GM11168 (cell line): Measurements from ENCODE around the gene TAF3.

Experiments
- in situ Hi-C: fragments of 300-500 bp; cut with MboI; formaldehyde crosslinking; loops from one replicate; pipeline ENCODE4 v1.12.0; 2022; ENCODE audit warnings: low sequenced_read_pairs; ENCODE audit not compliant: unreplicated experiment

Gene TAF3

DNA sequence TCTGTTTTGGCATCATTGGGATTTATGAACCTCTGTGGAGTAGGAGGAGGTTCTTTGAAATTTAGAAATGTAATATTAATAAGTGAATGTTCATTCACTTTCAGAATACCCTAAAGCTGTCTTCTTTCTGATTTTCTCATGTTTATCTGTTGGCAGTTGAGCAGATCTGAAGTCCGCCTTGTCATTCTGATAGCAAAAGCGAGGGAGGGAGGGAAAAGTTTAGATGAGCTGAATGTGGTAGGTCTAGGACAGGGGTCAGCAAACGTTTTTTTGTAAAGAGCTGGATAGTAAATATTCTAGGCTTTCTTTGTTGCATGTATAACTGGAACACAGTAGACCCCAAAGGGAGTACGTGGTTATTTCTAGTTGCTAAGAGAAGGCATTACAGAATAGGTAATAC is 141.8 kb downstream of the TAF3 start:
- in situ Hi-C loops: no loop called here

DNA sequence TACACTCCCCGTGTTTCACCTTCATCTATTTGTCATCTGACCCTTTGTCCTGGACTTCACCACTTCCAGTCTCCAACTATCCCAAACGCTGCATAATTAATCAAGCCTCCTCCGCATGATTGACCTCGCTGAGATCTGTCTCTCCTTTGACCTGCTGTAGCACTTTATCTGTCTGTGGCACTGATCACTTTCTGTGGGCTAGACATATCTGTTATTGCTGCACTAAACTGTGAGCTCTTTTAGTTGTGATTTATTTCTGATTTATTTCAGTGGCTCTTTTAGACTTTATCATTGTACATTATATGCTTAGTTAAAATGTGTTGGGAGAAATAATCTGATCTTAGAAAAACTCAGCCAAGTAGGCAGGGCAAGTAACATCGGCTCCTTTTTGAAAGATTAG is 144.3 kb downstream of the TAF3 start:
- in situ Hi-C loops: no loop called here

DNA sequence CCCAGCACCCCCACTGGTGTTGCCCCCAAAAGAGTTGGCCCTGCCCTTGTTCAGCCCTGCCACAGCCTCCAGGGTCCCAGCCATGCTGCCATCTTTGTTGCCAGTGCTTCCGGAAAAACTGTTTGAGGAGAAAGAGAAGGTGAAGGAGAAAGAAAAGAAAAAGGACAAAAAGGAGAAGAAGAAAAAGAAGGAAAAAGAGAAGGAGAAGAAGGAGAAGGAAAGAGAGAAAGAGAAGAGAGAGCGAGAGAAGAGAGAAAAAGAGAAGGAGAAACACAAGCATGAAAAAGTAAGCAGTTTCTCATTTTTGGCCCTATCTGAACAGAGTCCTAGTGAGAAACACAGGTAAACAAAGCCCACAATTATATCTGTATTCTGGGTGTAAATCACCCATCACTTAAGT is 147.2 kb downstream of the TAF3 start:
- in situ Hi-C loops: no loop called here

DNA sequence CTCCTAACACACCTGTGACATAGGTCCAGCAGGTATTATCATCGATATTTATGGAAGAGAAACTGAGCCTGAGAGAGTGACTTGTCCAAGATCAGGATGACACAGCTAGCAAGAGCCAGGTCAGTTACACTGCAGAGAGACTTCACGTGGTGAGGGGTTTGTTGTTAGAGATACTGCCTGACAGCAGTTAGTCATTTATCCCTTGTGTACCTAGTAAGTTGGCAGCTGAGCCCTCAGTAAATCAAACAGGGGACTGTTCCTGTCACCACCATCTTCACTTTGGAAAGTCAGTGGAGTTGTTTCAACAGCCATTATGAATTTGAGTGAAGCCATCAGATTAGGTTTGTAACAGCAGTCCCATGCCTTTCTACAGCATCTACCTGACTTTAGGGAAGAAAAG is 148.7 kb downstream of the TAF3 start:
- in situ Hi-C loops: no loop called here

DNA sequence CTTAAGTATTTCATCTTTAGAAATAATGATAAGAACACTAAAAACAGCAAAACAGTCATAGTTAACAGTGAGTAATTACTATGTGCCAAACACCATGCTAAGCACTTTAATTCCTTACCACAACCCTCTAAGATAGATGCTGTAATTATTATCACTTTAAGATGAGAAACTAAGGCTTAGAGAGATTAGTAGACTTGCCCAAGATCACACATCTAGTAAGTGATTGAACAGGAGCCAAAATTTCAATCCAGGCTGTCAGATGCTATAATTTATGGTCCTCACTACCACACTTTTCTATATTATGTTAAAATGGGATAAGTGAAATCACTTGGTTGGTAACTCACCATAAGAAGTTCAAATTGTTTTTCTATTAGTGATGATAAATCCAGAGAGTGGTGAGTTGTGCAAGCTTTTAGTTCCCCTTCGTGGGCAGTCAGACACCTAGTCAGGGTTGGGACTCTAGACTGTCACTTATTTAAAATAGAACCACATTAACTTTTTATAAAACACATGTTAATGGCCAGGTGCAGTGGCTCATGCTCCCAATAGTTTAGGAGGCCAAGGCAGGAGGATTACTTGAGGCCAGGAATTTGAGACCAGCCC is 150.3 kb downstream of the TAF3 start:
- in situ Hi-C loops: no loop called here

DNA sequence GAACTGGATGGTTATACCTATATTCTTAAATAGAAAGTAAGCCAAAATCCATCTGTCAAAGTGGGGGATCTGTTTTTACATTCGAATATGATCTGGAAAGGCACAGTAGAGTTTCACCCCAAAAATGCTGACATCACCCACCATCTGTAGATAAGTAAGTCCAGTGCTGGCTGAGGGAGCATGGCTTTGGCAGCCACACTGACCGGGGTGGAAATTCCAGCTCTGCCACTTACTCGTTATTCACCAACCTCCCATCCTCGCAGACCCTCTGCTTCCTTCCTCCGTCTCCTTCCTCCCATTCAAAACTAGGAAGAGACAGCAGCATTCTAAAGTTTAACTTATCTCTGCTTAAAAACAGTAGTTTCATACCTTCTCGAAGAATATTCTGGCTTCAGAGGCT is 151.3 kb downstream of the TAF3 start:
- in situ Hi-C loops: no loop called here

DNA sequence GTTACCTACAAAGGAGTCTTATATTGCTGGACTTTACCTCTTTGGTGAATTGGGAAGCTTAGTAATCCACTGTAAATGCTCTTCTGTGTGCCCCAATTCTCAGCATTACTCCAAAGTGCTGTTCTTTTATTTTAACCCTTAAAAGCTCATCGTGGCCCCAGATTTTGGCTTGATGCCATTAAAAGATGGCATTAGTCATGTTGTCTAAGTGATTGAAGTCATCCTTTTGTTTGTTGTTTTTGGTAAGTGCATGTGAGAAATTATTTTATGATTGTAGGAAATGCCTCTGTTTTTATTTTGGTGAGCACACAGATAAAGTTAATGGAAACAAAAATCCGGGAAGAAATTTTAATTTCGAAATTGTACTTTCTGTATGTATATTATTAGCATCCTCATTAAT is 153.6 kb downstream of the TAF3 start:
- in situ Hi-C loops: no loop called here

DNA sequence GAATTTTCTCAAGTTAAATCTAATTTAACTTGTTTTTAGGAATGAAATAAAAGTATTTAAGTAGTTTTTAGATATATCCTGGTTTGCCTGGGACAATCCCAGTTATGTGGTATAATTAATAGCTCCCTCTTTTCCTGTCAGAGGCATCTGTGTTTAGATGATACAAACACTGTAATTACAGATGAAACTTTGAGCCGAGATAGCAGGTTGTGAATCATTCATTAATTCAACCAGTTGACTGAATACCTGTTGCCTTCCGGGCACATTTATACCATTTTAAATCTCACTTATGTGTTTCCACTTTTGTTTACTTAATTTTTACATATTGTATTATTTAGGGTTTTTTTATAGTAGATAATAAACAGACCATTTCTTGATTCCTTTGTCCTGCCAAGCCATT is 154.1 kb downstream of the TAF3 start:
- in situ Hi-C loops: no loop called here

DNA sequence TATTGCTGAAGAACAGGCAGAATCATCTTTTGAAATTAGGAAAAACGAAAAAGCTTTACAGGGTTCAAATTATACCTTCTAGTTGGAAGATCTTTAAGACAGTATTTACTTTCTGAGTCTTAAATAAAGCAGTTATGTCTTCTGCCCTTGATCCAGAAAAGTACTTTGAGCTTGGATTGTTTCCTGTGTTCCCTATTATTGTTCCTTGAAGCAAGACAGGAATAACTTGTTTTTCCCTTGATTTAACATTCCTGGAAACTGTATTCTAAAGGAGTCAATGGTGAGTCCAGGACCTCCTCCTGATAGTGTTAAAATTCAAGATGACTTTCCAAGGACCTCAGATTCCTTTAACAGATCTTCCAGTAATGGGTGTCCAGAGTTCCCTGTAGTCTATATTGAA is 161.9 kb downstream of the TAF3 start:
- in situ Hi-C loops: no loop called here

DNA sequence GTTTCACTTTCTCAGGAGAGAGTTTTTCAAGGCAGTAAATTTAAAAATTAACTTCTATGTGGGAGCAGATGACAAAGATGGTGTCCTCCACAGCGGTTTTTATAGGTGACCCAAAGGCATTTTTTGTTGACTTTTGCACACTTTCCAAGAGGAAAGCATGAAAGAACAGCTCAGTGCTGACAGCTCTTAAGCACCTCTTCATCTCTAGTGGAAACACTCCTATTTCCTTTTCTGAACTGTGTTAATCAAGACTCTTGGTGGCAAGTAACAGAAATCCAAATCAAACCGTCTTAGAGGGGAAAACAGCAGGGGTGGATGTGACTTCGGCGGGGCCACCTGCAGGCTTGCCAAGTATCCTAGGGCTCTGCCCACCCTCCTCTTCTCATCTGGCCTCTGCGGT is 164.4 kb downstream of the TAF3 start:
- in situ Hi-C loops: no loop called here

DNA sequence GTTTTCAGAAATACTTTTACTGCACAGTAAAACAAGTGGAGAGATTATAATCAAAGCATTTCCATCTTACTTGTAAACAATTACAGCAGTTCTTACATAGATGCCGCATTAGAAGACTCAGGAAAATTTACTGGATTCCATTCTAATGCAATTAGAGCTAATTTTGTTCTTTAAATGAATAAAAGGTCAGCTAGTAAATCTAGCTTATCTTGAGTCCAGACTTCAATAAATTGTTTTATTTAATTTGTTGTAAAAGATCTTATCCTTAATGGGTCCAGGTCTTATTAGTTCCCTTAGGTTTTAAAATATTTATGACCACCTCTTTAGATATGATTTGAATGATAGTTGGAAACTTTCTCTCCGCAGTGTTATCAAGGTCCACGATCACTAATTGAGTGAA is 166.0 kb downstream of the TAF3 start:
- in situ Hi-C loops: no loop called here

DNA sequence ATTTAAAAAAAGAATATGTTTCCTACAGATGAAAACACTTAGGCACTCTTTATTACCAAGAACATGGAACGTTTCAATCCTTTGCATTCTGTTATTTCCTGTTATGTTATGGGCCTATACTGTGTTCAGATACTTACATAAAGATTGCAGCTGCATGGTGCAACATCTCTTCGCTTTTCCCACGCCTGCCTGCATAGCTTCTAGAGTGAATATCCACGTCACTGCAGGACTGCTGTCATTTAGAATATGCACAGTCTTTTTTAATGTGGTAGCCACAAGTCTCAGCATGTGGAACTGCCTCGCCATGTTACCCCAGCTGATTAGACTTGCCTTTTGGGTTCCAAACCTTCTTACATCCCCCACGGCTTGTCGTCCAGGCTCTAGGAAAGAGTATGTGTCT is 166.6 kb downstream of the TAF3 start:
- in situ Hi-C loops: no loop called here

DNA sequence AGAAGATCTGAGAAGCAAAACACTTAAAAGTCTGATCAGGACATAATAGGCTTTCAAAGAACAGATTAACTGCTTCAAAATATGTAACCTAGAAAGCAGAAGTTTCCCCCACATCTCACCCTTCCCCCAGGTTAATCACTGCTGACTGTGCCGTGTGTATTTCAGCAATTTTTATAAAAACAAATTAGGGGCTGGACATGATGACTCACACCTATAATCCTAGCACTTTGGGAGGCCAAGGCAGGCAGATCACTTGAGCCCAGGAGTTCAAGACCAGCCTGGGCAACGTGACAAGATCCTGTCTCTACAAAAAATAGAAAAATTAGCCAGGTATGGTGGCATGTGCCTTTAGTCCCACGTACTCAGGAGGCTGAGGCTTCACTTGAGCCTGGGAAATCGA is 168.5 kb downstream of the TAF3 start:
- in situ Hi-C loops: no loop called here

DNA sequence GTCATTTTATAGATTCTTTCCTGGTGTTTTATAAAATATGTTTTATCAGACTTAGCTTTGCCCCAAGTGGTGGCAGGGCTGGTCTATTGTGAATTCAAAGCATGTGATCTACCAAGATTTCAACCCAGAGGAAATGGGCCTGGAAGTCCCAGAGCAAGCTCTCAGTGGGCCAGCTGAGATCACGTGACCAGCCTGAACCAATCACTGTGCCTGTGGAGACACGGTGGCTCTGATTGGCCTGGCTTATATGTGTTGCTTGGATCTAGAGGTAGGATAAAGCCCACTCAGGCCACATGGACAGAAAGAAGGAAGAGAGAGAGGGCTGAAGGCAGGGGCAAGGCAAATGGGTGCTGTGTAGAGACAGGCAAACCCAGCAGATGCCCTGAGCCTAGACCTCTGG is 170.7 kb downstream of the TAF3 start:
- in situ Hi-C loops: no loop called here

DNA sequence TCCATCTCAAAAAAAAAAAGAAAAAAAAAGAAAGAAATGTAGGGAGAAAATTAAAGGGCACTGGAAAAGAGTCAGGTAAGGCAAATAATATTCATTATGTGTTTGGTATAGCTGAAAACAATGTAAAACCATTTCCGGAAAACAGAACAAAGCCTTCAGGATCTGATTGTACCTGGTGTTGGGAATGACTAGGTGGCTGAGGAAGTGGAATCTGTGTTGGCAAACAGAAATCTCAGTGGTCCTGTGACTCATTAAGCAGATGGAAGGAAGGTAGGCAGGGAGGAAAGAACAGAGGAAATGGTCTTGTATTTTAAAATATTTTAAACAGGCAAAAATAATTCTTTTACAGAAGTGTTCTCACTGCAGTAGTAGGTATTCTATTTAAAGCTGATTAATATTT is 180.5 kb downstream of the TAF3 start:
- in situ Hi-C loops: no loop called here

DNA sequence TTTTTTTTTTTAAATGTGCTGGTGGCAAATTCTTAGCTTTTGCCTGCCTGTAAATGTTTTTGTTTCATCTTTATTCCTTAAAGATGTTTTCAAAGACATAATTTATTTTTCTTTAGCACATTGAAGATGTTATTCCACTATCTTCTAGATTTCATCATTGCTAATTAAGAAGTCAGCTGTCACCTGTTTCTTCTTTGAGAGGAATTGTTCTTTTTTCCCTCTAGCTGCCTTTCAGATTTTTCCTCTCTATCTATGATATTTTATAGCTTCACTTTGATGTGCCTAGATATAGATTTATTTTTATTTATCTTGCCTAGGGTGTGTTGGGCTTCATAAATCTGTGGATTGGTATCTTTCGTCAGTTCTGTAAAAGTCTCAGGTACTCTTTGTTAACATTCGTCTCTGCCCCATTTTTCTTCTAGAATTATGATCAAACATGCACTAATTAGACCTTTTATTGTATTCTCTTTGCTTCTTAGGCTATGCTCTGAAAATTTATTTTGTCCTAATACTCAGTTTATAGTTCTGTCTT is 186.2 kb downstream of the TAF3 start:
- in situ Hi-C loops: no loop called here

DNA sequence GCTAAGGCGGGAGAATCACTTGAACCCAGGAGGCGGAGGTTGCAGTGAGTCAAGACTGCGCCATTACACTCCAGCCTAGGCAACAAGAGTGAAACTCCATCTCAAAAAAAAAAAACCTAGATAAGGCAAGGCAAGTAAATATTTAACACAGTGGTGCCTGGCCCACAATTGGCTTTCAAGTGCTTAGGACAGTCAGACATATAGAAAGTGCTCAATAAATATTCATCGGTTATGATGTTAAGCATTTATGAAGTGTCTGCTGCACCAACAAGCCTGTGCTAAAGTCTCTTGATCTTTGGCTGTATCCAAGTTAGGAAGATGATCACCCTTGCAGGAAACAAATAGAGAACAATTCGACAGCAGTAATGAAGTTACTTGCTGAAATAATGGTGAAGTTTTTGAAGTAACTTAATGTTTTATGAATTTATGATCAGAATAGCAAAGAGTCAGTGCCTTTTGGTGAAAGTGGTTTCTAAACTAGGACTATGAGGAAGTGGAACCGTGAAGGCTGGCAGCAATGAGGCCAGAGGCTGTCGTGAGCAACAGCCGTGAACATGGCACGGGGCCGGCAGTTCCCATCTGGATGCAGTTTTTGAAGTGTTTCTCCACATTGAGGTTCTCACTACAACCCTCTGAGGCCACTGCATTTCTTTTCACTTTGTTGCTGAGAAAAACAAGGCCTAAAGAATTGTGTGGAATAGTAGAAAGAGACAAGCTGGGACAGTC is 188.1 kb downstream of the TAF3 start:
- in situ Hi-C loops: no loop called here

DNA sequence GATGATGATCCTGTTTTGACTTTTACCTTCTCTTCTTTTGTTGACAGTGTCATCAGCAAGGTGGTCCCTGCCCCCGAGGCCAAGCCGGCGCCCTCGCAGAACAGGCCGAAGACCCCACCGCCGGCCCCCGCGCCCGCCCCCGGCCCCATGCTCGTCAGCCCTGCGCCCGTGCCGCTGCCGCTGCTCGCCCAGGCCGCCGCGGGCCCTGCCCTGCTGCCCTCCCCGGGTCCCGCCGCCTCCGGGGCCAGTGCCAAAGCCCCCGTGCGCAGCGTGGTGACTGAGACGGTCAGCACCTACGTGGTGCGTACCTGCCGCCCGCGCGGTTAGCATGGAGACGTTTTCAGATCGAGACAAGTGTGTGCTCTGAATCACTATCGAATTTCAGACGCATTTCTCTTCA is 190.7 kb downstream of the TAF3 start:
- in situ Hi-C loops: no loop called here

DNA sequence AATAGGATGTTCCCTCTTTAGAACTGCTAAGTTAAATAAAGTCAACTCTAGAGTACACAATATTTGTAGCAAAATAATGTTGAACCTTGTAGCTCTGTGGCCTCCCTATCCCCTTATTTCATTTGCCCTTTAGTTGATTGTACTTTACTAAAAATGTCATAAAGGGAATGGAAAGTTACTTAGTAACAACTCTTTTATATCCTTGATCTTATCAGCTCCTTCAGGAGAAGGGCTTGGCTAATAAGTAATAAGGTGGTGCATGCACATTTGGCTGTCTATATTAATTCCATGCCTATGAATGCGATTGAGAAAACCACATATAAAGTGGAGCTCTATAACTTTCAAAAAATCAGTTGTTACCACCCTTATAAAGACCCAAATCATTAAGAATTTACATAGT is 194.7 kb downstream of the TAF3 start:
- in situ Hi-C loops: no loop called here

DNA sequence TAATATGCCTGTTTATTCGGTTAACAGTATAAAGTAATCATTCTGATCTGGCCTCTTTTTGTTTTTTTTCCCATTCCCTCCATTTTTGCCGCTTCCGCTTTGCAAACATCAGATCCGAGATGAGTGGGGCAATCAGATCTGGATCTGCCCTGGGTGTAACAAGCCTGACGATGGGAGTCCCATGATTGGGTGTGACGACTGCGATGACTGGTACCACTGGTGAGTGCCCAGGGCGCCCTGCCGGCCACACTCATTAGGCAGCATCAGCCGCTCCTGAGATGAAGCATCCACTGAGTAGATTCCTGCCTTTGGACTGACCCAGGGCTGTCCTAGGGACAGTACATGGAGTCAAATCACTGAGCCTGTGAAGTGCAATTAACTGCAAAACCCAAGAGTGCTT is 195.3 kb downstream of the TAF3 start:
- in situ Hi-C loops: no loop called here

DNA sequence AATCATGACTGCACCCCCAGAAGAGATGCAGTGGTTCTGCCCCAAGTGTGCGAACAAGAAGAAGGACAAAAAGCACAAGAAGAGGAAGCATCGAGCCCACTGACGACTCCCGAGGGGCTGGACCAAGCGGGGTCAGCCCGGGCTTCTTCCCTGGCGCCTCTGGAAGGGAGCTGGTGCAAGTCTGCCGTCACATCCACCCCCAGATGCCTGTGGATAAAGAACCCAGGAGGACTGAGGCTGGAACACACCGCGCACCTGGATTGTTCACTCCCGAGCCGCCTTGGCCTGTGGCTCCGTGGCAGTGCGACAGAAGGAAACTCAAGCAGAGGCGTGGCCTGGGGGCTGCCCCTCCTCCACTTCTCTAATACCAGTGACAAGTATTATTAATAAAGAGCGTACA is 196.3 kb downstream of the TAF3 start:
- in situ Hi-C loops: no loop called here

DNA sequence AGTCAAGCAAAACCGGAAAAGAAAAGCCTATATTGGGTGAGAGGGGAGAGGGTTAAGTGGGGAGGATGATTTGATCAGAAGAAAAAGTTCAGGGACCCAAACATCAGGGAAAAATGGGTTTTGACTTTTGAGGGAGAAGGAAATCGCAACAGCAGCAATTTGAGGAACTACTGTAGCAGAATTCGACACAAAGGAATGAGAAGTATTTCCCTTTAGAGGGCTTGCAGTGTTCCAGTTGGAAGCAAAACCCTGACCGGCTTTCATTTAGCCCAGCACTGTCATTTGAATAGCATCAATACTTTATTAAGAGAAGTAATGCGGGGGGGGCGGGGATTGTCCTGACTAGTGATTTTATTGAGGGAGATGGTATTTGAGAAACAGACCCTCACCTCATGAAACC is 199.0 kb downstream of the TAF3 start:
- in situ Hi-C loops: no loop called here
